ENCODE measurements around the gene CCIN. TPM values are rescaled to one million over a fixed set of nuclear protein-coding genes. Genes with fewer than 3 reads are reported as not detected.

CCIN gene
- total and polyA plus RNA-seq, 9 of the 15 experiments (the other 6 are each of a cell fraction or from before 2014, with no cell fraction given): not detected

DNA sequence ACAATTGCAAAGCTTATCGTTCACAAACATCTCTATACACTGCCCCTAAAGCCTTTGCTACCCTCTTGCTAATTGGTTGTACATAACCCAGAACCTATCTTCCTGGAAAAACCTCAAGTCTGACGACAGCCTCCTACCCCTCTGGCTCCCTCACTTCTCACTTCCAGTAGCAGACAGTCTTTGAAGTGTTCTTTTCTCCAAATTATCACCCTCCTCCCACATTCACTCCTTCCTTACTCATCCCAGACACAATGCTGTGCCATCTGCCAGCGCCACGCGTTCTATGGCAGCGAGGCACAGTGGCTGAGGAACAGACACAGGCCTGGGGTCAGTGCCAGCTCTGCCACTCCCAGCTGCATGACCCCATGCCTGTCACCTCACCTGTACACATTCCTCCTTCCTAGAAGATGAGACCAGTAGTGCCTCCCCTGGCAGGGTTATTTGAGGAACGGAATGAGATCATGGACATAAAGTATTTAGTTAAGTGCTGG lies 49.3 kb downstream of the CCIN start:
- no TSS peak for BruUV-seq (replicated peaks)
- DNase-seq (ENCODE audit: extremely low read depth in 1 of 4, low spot score in 3 of 4): peak in 1 of 4 experiments; percentile 21
- intact Hi-C loops (cut with micrococcal nuclease): no loop called here

More for the DNA sequence above, 49.3 kb downstream of the CCIN start:
- Histone ChIP-seq H3K9me1 (ENCODE audit: control insufficient read depth, insufficient read depth, low read length) (no peaks in the 10 kb centered on the region), H3K36me3 (ENCODE audit: control insufficient read depth, insufficient read depth, low read length) (peaks cover 84% of the 10 kb centered on the region), H3K4me3 (no peak overlapping the region), H3K27me3 (ENCODE audit: control insufficient read depth in 2 of 2, insufficient read depth in 2 of 2, low read length in 2 of 2) (no peaks in the 10 kb centered on the region), H3K9ac (ENCODE audit: insufficient read depth in 1 of 2, low read depth in 2 of 2, low read length in 2 of 2) (peak overlapping the region in 1 of 2 experiments; percentile 62; a peak in 1 of 4 replicates), H3K4me2 (ENCODE audit: insufficient read depth, low read length) (no peak overlapping the region), H3K79me2 (ENCODE audit: control insufficient read depth, insufficient read depth, low read length) (peaks cover 3% of the 10 kb centered on the region; the same call in 1 of the 3 replicates), H2AFZ (ENCODE audit: low read depth, low read length) (no peak overlapping the region), H3K27ac (ENCODE audit: extremely low read depth, low read depth, low read length) (no peak overlapping the region), H3K9me3 (replicated peaks; ENCODE audit: control insufficient read depth, insufficient read depth, low read depth, low read length) (no peaks in the 10 kb centered on the region), H3K4me1 (replicated peaks in 1 of 2; ENCODE audit: control insufficient read depth in 2 of 2, insufficient read depth in 2 of 2, low read length in 2 of 2) (peaks cover 11 to 28% of the 10 kb centered on the region in 2 experiments), H4K20me1 (replicated peaks; ENCODE audit: control insufficient read depth, insufficient read depth, low read length) (peaks cover 6% of the 10 kb centered on the region; the same call in 1 of the 2 replicates)
- CTCF ChIA-PET (ENCODE audit: low intra/inter-chr PET ratio): no interaction called here
- POLR2A ChIA-PET: interaction anchor here (0.6 to 1.2 kb wide), 5 partner anchors 11 to 174 kb away, joined by 3 to 4 read pairs (median 3); no protein-coding TSS in a partner anchor
- WGBS (ENCODE audit: insufficient coverage, low coverage, missing lambda C conversion rate): 65% methylated on average over 7 of the region's 7 CpGs
- ATAC-seq: no peak
- TF ChIP-seq CTBP1 (IDR thresholded peaks at IDR 0.05; ENCODE audit: borderline replicate concordance): peak; percentile 9; the same call in 1 of the 2 replicates
- no peak for TF ChIP-seq SP2 (IDR thresholded peaks at IDR 0.05; ENCODE audit: extremely low read depth, low read depth, low read length, poor library complexity, severe bottlenecking)
- TF ChIP-seq ADNP (tag; IDR thresholded peaks at IDR 0.05): no peak
- no peak for TF ChIP-seq POLR2B (IDR thresholded peaks at IDR 0.05; ENCODE audit: low read depth, partially characterized antibody)
- peak; percentile 32; the same call in 1 of the 2 replicates for TF ChIP-seq SOX6 (IDR thresholded peaks at IDR 0.05)
- TF ChIP-seq CREB1 (IDR thresholded peaks at IDR 0.05): no peak
- no peak for TF ChIP-seq CREB1 (CRISPR knock-in tag; IDR thresholded peaks at IDR 0.05)
- TF ChIP-seq ZC3H4 (CRISPR knock-in tag; IDR thresholded peaks at IDR 0.05; ENCODE audit: borderline replicate concordance): no peak
- TF ChIP-seq, protein P1, sequence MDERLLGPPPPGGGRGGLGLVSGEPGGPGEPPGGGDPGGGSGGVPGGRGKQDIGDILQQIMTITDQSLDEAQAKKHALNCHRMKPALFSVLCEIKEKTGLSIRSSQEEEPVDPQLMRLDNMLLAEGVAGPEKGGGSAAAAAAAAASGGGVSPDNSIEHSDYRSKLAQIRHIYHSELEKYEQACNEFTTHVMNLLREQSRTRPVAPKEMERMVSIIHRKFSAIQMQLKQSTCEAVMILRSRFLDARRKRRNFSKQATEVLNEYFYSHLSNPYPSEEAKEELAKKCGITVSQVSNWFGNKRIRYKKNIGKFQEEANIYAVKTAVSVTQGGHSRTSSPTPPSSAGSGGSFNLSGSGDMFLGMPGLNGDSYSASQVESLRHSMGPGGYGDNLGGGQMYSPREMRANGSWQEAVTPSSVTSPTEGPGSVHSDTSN (CRISPR knock-in tag; IDR thresholded peaks at IDR 0.05; ENCODE audit: low read depth): no peak
- TF ChIP-seq, protein P1 (tag; conservative IDR thresholded peaks at IDR 0.05; ENCODE audit: low read depth): no peak
- TF ChIP-seq NR2C2 (CRISPR knock-in tag; IDR thresholded peaks at IDR 0.05): no peak
- no peak for TF ChIP-seq NR2C2 (tag; IDR thresholded peaks at IDR 0.05)
- in situ Hi-C loops (cut with MboI): no loop called here
- no peak for FAIRE-seq

Other genes with a start within 250 kb of the CCIN start
- gene OR2S2, start 211.2 kb upstream of the CCIN start, total RNA-seq (2014; rRNA removed): not detected in 2 replicates
- not detected in 2 replicates for gene OR2S2, start 211.2 kb upstream of the CCIN start, total RNA-seq (2014; rRNA removed; fragmentation: Illumina TruSeq; extraction: Trizol)
- not detected in 2 replicates for gene OR2S2, start 211.2 kb upstream of the CCIN start, total RNA-seq (2015; rRNA removed; fragmentation: Illumina TruSeq; extraction: Trizol)
- not detected in 2 replicates for gene OR2S2, start 211.2 kb upstream of the CCIN start, total RNA-seq (2021)
- gene OR2S2, start 211.2 kb upstream of the CCIN start, polyA plus RNA-seq (2011; rRNA removed): not detected in 2 replicates
- not detected in 2 replicates for gene OR2S2, start 211.2 kb upstream of the CCIN start, polyA plus RNA-seq (2014; fragmentation: Illumina TruSeq; extraction: Trizol)
- gene OR2S2, start 211.2 kb upstream of the CCIN start, polyA plus RNA-seq (2014; fragmentation: Nextera tagmentation; extraction: Ambion mirVana): not detected
- not detected in 2 replicates for gene OR2S2, start 211.2 kb upstream of the CCIN start, polyA plus RNA-seq (2014; rRNA removed)
- 0.36 TPM in 1 of 2 replicates, not detected in the other for gene RECK, start 132.5 kb upstream of the CCIN start, total RNA-seq (2014; rRNA removed)
- gene RECK, start 132.5 kb upstream of the CCIN start, total RNA-seq (2014; rRNA removed; fragmentation: Illumina TruSeq; extraction: Trizol): 0.06 and 0.22 TPM in 2 replicates
- gene RECK, start 132.5 kb upstream of the CCIN start, total RNA-seq (2015; rRNA removed; fragmentation: Illumina TruSeq; extraction: Trizol): 0.04 and 0.08 TPM in 2 replicates
- 0.11 and 0.34 TPM in 2 replicates for gene RECK, start 132.5 kb upstream of the CCIN start, total RNA-seq (2021)
- gene RECK, start 132.5 kb upstream of the CCIN start, polyA plus RNA-seq (2011; rRNA removed): 0.08 and 0.33 TPM in 2 replicates
- gene RECK, start 132.5 kb upstream of the CCIN start, polyA plus RNA-seq (2014; fragmentation: Illumina TruSeq; extraction: Trizol): 0.11 and 0.16 TPM in 2 replicates
- gene RECK, start 132.5 kb upstream of the CCIN start, polyA plus RNA-seq (2014; fragmentation: Nextera tagmentation; extraction: Ambion mirVana): under 1 TPM; 0.06 to 0.07 TPM
- gene RECK, start 132.5 kb upstream of the CCIN start, polyA plus RNA-seq (2014; rRNA removed): 0.19 and 0.66 TPM in 2 replicates
- 2.0 and 4.0 TPM in 2 replicates for gene GLIPR2, start 32.7 kb upstream of the CCIN start, total RNA-seq (2014; rRNA removed)
- gene GLIPR2, start 32.7 kb upstream of the CCIN start, total RNA-seq (2014; rRNA removed; fragmentation: Illumina TruSeq; extraction: Trizol): 2.2 and 2.4 TPM in 2 replicates
- 1.4 TPM in 2 replicates for gene GLIPR2, start 32.7 kb upstream of the CCIN start, total RNA-seq (2015; rRNA removed; fragmentation: Illumina TruSeq; extraction: Trizol)
- gene GLIPR2, start 32.7 kb upstream of the CCIN start, total RNA-seq (2021): 3.8 and 4.7 TPM in 2 replicates
- gene GLIPR2, start 32.7 kb upstream of the CCIN start, polyA plus RNA-seq (2011; rRNA removed): 6.9 and 8.8 TPM in 2 replicates
- gene GLIPR2, start 32.7 kb upstream of the CCIN start, polyA plus RNA-seq (2014; fragmentation: Illumina TruSeq; extraction: Trizol): 4.4 and 4.8 TPM in 2 replicates
- gene GLIPR2, start 32.7 kb upstream of the CCIN start, polyA plus RNA-seq (2014; fragmentation: Nextera tagmentation; extraction: Ambion mirVana): 1 to 10 TPM; 2.7 to 2.9 TPM
- gene GLIPR2, start 32.7 kb upstream of the CCIN start, polyA plus RNA-seq (2014; rRNA removed): 4.0 and 4.6 TPM in 2 replicates
- gene CLTA, start 21.5 kb downstream of the CCIN start, total RNA-seq (2014; rRNA removed): 186 and 196 TPM in 2 replicates
- 129 and 131 TPM in 2 replicates for gene CLTA, start 21.5 kb downstream of the CCIN start, total RNA-seq (2014; rRNA removed; fragmentation: Illumina TruSeq; extraction: Trizol)
- 156 and 161 TPM in 2 replicates for gene CLTA, start 21.5 kb downstream of the CCIN start, total RNA-seq (2015; rRNA removed; fragmentation: Illumina TruSeq; extraction: Trizol)
- gene CLTA, start 21.5 kb downstream of the CCIN start, total RNA-seq (2021): 140 and 144 TPM in 2 replicates
- gene CLTA, start 21.5 kb downstream of the CCIN start, polyA plus RNA-seq (2011; rRNA removed): 104 and 137 TPM in 2 replicates
- 144 and 156 TPM in 2 replicates for gene CLTA, start 21.5 kb downstream of the CCIN start, polyA plus RNA-seq (2014; fragmentation: Illumina TruSeq; extraction: Trizol)
- 10 to 100 TPM; 37.8 to 39.6 TPM for gene CLTA, start 21.5 kb downstream of the CCIN start, polyA plus RNA-seq (2014; fragmentation: Nextera tagmentation; extraction: Ambion mirVana)
- 206 and 219 TPM in 2 replicates for gene CLTA, start 21.5 kb downstream of the CCIN start, polyA plus RNA-seq (2014; rRNA removed)
- gene GNE, start 89.1 kb downstream of the CCIN start, total RNA-seq (2014; rRNA removed): 12.0 and 13.3 TPM in 2 replicates
- 15.4 TPM in 2 replicates for gene GNE, start 89.1 kb downstream of the CCIN start, total RNA-seq (2014; rRNA removed; fragmentation: Illumina TruSeq; extraction: Trizol)
- 10.3 and 11.6 TPM in 2 replicates for gene GNE, start 89.1 kb downstream of the CCIN start, total RNA-seq (2015; rRNA removed; fragmentation: Illumina TruSeq; extraction: Trizol)
- 12.8 and 13.8 TPM in 2 replicates for gene GNE, start 89.1 kb downstream of the CCIN start, total RNA-seq (2021)
- gene GNE, start 89.1 kb downstream of the CCIN start, polyA plus RNA-seq (2011; rRNA removed): 15.9 and 18.6 TPM in 2 replicates
- 13.7 and 14.2 TPM in 2 replicates for gene GNE, start 89.1 kb downstream of the CCIN start, polyA plus RNA-seq (2014; fragmentation: Illumina TruSeq; extraction: Trizol)
- 1 to 10 TPM; 5.1 to 6.3 TPM for gene GNE, start 89.1 kb downstream of the CCIN start, polyA plus RNA-seq (2014; fragmentation: Nextera tagmentation; extraction: Ambion mirVana)
- 9.3 and 11.5 TPM in 2 replicates for gene GNE, start 89.1 kb downstream of the CCIN start, polyA plus RNA-seq (2014; rRNA removed)
- 2.9 and 3.1 TPM in 2 replicates for gene RNF38, start 230.9 kb downstream of the CCIN start, total RNA-seq (2014; rRNA removed)
- 5.4 and 6.4 TPM in 2 replicates for gene RNF38, start 230.9 kb downstream of the CCIN start, total RNA-seq (2014; rRNA removed; fragmentation: Illumina TruSeq; extraction: Trizol)
- 4.5 and 4.9 TPM in 2 replicates for gene RNF38, start 230.9 kb downstream of the CCIN start, total RNA-seq (2015; rRNA removed; fragmentation: Illumina TruSeq; extraction: Trizol)
- 8.9 and 9.8 TPM in 2 replicates for gene RNF38, start 230.9 kb downstream of the CCIN start, total RNA-seq (2021)
- 8.5 and 10.4 TPM in 2 replicates for gene RNF38, start 230.9 kb downstream of the CCIN start, polyA plus RNA-seq (2011; rRNA removed)
- gene RNF38, start 230.9 kb downstream of the CCIN start, polyA plus RNA-seq (2014; fragmentation: Illumina TruSeq; extraction: Trizol): 6.7 TPM in 2 replicates
- gene RNF38, start 230.9 kb downstream of the CCIN start, polyA plus RNA-seq (2014; fragmentation: Nextera tagmentation; extraction: Ambion mirVana): 1 to 10 TPM; 1.6 to 2.7 TPM
- 3.4 and 4.7 TPM in 2 replicates for gene RNF38, start 230.9 kb downstream of the CCIN start, polyA plus RNA-seq (2014; rRNA removed)

Measured in K562 (cell line).